Kidney (tissue), 14 donors: Measurements from ENCODE around the gene PYGM. TPM values are rescaled to one million over a fixed set of nuclear protein-coding genes. Genes with fewer than 3 reads are reported as not detected.

Experiments used
- DNase-seq, 5 donors: peaks; one replicate each; pipeline ENCODE4 v3.0.0-alpha.2; 2013 to 2020
- FAIRE-seq: peaks from 2 replicates; lab custom pipeline; 2012; peaks lifted over from hg19 to GRCh38; lab: Jason Lieb, UNC
- H3K27ac ChIP-seq, 2 donors: one replicate each; pipeline ENCODE4 v1.7.0; 2013; ENCODE audit warnings: low read depth in 2 of 2, low read length in 2 of 2, inconsistent platforms in 1 of 2
- H3K27me3 ChIP-seq: one replicate; pipeline ENCODE4 v1.7.1; 2013; ENCODE audit warnings: low read length, inconsistent platforms; ENCODE audit not compliant: control insufficient read depth, insufficient read depth
- H3K36me3 ChIP-seq, 3 donors: one replicate each; pipeline versions ENCODE4 v1.7.0 to v1.7.1; 2013; ENCODE audit warnings: low read length in 3 of 3, control low read depth in 1 of 3, inconsistent platforms in 1 of 3; ENCODE audit not compliant: insufficient read depth in 3 of 3, control insufficient read depth in 2 of 3
- H3K4me1 ChIP-seq, 3 donors: one replicate each; pipeline versions ENCODE4 v1.7.0 to v1.7.1; 2013; ENCODE audit warnings: low read length in 3 of 3, inconsistent platforms in 1 of 3, low read depth in 1 of 3; ENCODE audit not compliant: control insufficient read depth in 2 of 3, insufficient read depth in 2 of 3
- H3K4me3 ChIP-seq, 3 donors: one replicate each; pipeline versions ENCODE4 v1.7.0 to v1.8.1; 2013; ENCODE audit warnings: low read length in 3 of 3, control low read depth in 1 of 3, inconsistent platforms in 1 of 3
- H3K9ac ChIP-seq, 3 donors: one replicate each; pipeline versions ENCODE4 v1.7.0 to v1.7.1; 2013; ENCODE audit warnings: low read length in 3 of 3, control low read depth in 1 of 3, inconsistent platforms in 1 of 3
- H3K9me3 ChIP-seq, 3 donors: one replicate each; pipeline versions ENCODE4 v1.7.0 to v1.7.1; 2013; ENCODE audit warnings: low read length in 3 of 3, control low read depth in 1 of 3, inconsistent platforms in 1 of 3; ENCODE audit not compliant: control insufficient read depth in 2 of 3, insufficient read depth in 1 of 3
- intact Hi-C: fragments of 100-400 bp; cut with DNase I; formaldehyde crosslinking; loops from one replicate; pipeline ENCODE4 v1.11.1; 2022
- polyA plus RNA-seq: library from polyadenylated mRNA; stranded (reverse); fragments of 350-450 nt; fragmentation: Illumina TruSeq; extraction: RNeasy Lipid Tissue Mini Kit (QIAGEN cat#74804); gene quantifications from one replicate; pipeline ENCODE4 v1.2.3, GENCODE V29; 2014; ENCODE audit warnings: low read depth, low replicate concordance; ENCODE audit not compliant: insufficient read depth
- total RNA-seq: library from RNA; stranded (reverse); fragmentation: NEBNext Ultra II Directional; extraction: Animal tissue kit (Norgen Biotek cat#: 25700); gene quantifications from one replicate; pipeline ENCODE4 v1.2.1, GENCODE V29; 2021
- TF ChIP-seq, protein P1 (sequence below): IDR thresholded peaks from 3 replicates; pipeline ENCODE4 v1.5.1; 2012; ENCODE audit warnings: mild to moderate bottlenecking, moderate library complexity, borderline replicate concordance; ENCODE audit not compliant: insufficient read depth; ENCODE audit errors: extremely low read depth
- donor health status: control.
- donor health status: control.
- donor health status: control.
- donor health status: control.
- donor health status: control.
- donor health status: DM: yes; HTN: yes; CAD: no.
- donor health status: Normal renal cell carcinoma (clear cell type).

PYGM gene
- total and polyA plus RNA-seq, 2 donors from 2014 or later: 2.5 to 8.6 TPM

DNA sequence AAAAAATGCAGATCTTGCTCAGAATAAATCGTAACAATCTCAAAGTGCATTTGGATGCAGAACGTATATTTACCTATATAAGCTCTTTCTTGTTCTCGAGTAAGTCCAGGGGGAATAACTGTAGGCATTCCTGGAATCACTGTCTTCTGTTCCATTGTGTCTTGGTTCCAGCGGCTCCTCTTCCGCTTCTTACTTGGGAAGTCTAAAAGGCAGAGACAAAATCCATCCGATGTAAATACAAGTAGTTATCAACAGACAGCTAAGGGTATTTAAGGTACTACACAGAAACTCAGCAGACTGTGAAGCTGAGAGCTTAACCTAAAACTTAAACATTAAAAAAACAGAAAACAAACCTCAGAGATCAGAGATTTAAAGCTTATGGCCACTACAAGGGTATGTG lies 16.7 kb upstream of the PYGM start:
- H3K27me3 ChIP-seq: no peaks in the 10 kb centered on the region
- H3K9me3 ChIP-seq: no peaks in the 10 kb centered on the region
- TF ChIP-seq, protein P1, sequence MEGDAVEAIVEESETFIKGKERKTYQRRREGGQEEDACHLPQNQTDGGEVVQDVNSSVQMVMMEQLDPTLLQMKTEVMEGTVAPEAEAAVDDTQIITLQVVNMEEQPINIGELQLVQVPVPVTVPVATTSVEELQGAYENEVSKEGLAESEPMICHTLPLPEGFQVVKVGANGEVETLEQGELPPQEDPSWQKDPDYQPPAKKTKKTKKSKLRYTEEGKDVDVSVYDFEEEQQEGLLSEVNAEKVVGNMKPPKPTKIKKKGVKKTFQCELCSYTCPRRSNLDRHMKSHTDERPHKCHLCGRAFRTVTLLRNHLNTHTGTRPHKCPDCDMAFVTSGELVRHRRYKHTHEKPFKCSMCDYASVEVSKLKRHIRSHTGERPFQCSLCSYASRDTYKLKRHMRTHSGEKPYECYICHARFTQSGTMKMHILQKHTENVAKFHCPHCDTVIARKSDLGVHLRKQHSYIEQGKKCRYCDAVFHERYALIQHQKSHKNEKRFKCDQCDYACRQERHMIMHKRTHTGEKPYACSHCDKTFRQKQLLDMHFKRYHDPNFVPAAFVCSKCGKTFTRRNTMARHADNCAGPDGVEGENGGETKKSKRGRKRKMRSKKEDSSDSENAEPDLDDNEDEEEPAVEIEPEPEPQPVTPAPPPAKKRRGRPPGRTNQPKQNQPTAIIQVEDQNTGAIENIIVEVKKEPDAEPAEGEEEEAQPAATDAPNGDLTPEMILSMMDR: no peak
- peaks cover 28 to 51% (median 45%) of the 10 kb centered on the region in 3 donors for H3K36me3 ChIP-seq
- H3K27ac ChIP-seq: no peak overlapping the region
- peak overlapping the region in 1 of 3 donors; percentile 88 for H3K9ac ChIP-seq
- intact Hi-C loops: no loop called here
- DNase-seq (no peak), FAIRE-seq (no peak)
- H3K4me1 ChIP-seq: peaks cover 6 to 27% (median 14%) of the 10 kb centered on the region in 3 donors
- H3K4me3 ChIP-seq: peak overlapping the region in 2 of 3 donors; percentile 88 to 99

GRCh38 chr11:64774144-64774543 lies 14.4 kb upstream of the PYGM start:
- Histone ChIP-seq H3K4me1 (peaks cover 6 to 27% (median 14%) of the 10 kb centered on the region in 3 donors), H3K27me3 (no peaks in the 10 kb centered on the region), H3K36me3 (peaks cover 44 to 74% (median 66%) of the 10 kb centered on the region in 3 donors), H3K9ac (no peak overlapping the region), H3K9me3 (no peaks in the 10 kb centered on the region), H3K4me3 (no peak overlapping the region), H3K27ac (no peak overlapping the region)
- DNase-seq (peak in 1 of 5 donors; percentile 13), FAIRE-seq (no peak)
- intact Hi-C loops: no loop called here
- TF ChIP-seq, protein P1: no peak

DNA sequence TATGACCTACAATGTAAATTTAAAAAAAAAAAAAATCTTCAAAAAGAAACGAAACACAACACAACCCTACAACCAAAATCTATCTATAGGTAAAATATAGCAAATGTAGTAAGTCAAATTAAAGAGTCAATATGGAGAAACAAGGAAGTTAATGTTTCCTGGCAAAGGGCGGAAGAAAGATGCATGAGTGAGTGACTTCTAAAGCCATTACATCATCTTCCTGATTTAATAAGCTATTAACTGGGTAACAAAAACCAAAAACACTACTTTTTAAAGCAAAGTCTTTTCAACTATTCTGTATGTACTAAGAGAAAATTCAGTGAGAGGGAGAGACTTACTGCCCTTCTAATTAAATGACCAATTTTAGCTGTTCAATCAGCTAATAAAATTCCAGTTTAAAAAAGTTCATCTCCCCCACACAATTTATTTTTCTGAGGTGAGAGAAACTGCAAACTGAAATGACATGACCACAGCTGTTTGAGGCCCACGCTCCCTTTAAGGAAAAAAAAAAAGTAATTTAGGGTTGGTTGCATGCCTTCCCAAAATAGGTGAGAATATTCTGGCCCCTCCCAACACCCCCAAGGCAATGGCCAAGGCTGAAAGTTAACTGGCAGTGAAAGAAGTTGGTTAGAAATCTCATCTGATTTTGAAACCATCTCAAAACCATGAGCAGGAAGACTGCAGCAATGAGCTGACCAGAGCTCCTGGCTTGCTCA lies 12.7 kb upstream of the PYGM start:
- peak overlapping the region in 1 of 2 donors; percentile 14 for H3K27ac ChIP-seq
- H3K9ac ChIP-seq: no peak overlapping the region
- no peak for FAIRE-seq

More for the DNA sequence above, 12.7 kb upstream of the PYGM start:
- intact Hi-C loops: no loop called here
- H3K27me3 ChIP-seq: no peaks in the 10 kb centered on the region
- H3K36me3 ChIP-seq: peaks cover 51 to 91% (median 82%) of the 10 kb centered on the region in 3 donors
- peak in 2 of 5 donors; percentile 21 to 38 for DNase-seq
- no peak overlapping the region for H3K4me3 ChIP-seq
- H3K9me3 ChIP-seq: no peaks in the 10 kb centered on the region
- peaks cover 6 to 33% (median 14%) of the 10 kb centered on the region in 3 donors for H3K4me1 ChIP-seq
- TF ChIP-seq, protein P1: no peak
